SU-DHL-6 (cell line): ENCODE measurements around the gene LCE2C.

Experiments
- H2AFZ ChIP-seq: fragments of 200-600 bp; sonication (generic); 2 replicates; pipeline ENCODE4 v1.6.1; 2014; ENCODE audit warnings: low read depth, mild to moderate bottlenecking, moderate library complexity, mixed read lengths, antibody characterized with exemption, low read length; ENCODE audit not compliant: severe bottlenecking
- H3F3A ChIP-seq: fragments of 200-600 bp; shearing (Covaris generic); 2 replicates; pipeline ENCODE4 v1.6.0; 2016; ENCODE audit warnings: antibody characterized with exemption, mild to moderate bottlenecking; ENCODE audit not compliant: insufficient read depth
- H3K27ac ChIP-seq: fragments of 200-600 bp; sonication (generic); 2 replicates; pipeline ENCODE4 v1.5.1; 2016; ENCODE audit warnings: low read depth, mild to moderate bottlenecking, low read length, moderate library complexity, mixed read lengths
- H3K27me3 ChIP-seq: fragments of 200-600 bp; sonication (generic), shearing (Covaris generic); 2 replicates; pipeline ENCODE4 v1.6.0; 2014; ENCODE audit warnings: mild to moderate bottlenecking, low read length
- H3K36me3 ChIP-seq: fragments of 200-600 bp; sonication (generic); 2 replicates; pipeline ENCODE4 v1.6.1; 2014; ENCODE audit warnings: mild to moderate bottlenecking, low read length, mixed read lengths
- H3K4me2 ChIP-seq: fragments of 300-600, 200-600 bp; shearing (Covaris generic), sonication (generic); 2 replicates; pipeline ENCODE4 v1.6.0; 2014; ENCODE audit warnings: low read length, low read depth, mild to moderate bottlenecking; ENCODE audit not compliant: poor library complexity, severe bottlenecking
- H3K4me3 ChIP-seq: fragments of 200-600 bp; sonication (generic); 2 replicates; pipeline ENCODE4 v1.5.1; 2014; ENCODE audit warnings: antibody characterized with exemption, low read length, mild to moderate bottlenecking, mixed read lengths; ENCODE audit not compliant: insufficient read depth, poor library complexity, severe bottlenecking
- H3K79me2 ChIP-seq: fragments of 200-600 bp; sonication (generic); 2 replicates; pipeline ENCODE4 v1.6.1; 2014; ENCODE audit warnings: mild to moderate bottlenecking, low read length, moderate library complexity; ENCODE audit not compliant: insufficient read depth
- H3K9ac ChIP-seq: fragments of 200-600 bp; sonication (generic); 2 replicates; pipeline ENCODE4 v1.7.0; 2014; ENCODE audit warnings: mild to moderate bottlenecking, low read length
- H3K9me2 ChIP-seq: fragments of 200-600 bp; sonication (generic); replicated peaks from 2 replicates; pipeline ENCODE4 v1.6.1; 2014; ENCODE audit warnings: low read length; ENCODE audit not compliant: insufficient read depth
- H3K9me3 ChIP-seq: fragments of 200-600 bp; sonication (generic); 2 replicates; pipeline ENCODE4 v1.6.1; 2014; ENCODE audit warnings: low read length, mixed read lengths; ENCODE audit not compliant: insufficient read depth
- H4K20me1 ChIP-seq: fragments of 200-600 bp; sonication (generic); 2 replicates; pipeline ENCODE4 v1.6.1; 2014; ENCODE audit warnings: low read depth, mild to moderate bottlenecking, antibody characterized with exemption, low read length, moderate library complexity, mixed read lengths
- EZH2phosphoT487 ChIP-seq: fragments of 200-600 bp; sonication (generic), shearing (Covaris generic); conservative IDR thresholded peaks from 2 replicates; pipeline ENCODE4 v1.6.1; 2018; ENCODE audit warnings: mild to moderate bottlenecking, antibody characterized with exemption, low read length, moderate library complexity, mixed read lengths
- TF ChIP-seq, protein P1 (sequence below): fragments of 200-600 bp; sonication (generic); IDR thresholded peaks from one replicate; pipeline ENCODE4 v1.5.1; 2017; ENCODE audit warnings: antibody characterized with exemption, mild to moderate bottlenecking, low read length, moderate library complexity; ENCODE audit not compliant: insufficient read depth, poor library complexity, severe bottlenecking

Gene LCE2C

GRCh38 chr1:152699746-152700145 is 24.7 kb downstream of the LCE2C start:
- Histone ChIP-seq H3K4me2 (no peak overlapping the region), H3K27me3 (no peaks in the 10 kb centered on the region), H3K36me3 (no peaks in the 10 kb centered on the region)

GRCh38 chr1:152707860-152708259 is 32.8 kb downstream of the LCE2C start, which contains the start of gene LCE4A:
Gene LCE4A, plus strand, starts transcription at chr1:152708160. Its CDS starts 916 bp downstream, at chr1:152709076.
- no peaks in the 10 kb centered on the region for H3K9me3 ChIP-seq
- no peak within 1 kb of the TSS for H3K9ac ChIP-seq
- TF ChIP-seq EZH2phosphoT487, result no peak
- TF ChIP-seq, protein P1, sequence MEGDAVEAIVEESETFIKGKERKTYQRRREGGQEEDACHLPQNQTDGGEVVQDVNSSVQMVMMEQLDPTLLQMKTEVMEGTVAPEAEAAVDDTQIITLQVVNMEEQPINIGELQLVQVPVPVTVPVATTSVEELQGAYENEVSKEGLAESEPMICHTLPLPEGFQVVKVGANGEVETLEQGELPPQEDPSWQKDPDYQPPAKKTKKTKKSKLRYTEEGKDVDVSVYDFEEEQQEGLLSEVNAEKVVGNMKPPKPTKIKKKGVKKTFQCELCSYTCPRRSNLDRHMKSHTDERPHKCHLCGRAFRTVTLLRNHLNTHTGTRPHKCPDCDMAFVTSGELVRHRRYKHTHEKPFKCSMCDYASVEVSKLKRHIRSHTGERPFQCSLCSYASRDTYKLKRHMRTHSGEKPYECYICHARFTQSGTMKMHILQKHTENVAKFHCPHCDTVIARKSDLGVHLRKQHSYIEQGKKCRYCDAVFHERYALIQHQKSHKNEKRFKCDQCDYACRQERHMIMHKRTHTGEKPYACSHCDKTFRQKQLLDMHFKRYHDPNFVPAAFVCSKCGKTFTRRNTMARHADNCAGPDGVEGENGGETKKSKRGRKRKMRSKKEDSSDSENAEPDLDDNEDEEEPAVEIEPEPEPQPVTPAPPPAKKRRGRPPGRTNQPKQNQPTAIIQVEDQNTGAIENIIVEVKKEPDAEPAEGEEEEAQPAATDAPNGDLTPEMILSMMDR, result no peak

More at GRCh38 chr1:152699746-152700145, 24.7 kb downstream of the LCE2C start:
- H3K9ac ChIP-seq, result no peak overlapping the region
- no peaks in the 10 kb centered on the region for H3F3A ChIP-seq
- H3K9me2 ChIP-seq, result no peaks in the 10 kb centered on the region
- H3K4me3 ChIP-seq, result no peak overlapping the region
- no peak overlapping the region for H3K27ac ChIP-seq
- H3K9me3 ChIP-seq, result no peaks in the 10 kb centered on the region
- H4K20me1 ChIP-seq, result no peaks in the 10 kb centered on the region
- no peak overlapping the region for H2AFZ ChIP-seq
- no peak for TF ChIP-seq EZH2phosphoT487
- TF ChIP-seq, protein P1, result no peak
- no peaks in the 10 kb centered on the region for H3K79me2 ChIP-seq

DNA sequence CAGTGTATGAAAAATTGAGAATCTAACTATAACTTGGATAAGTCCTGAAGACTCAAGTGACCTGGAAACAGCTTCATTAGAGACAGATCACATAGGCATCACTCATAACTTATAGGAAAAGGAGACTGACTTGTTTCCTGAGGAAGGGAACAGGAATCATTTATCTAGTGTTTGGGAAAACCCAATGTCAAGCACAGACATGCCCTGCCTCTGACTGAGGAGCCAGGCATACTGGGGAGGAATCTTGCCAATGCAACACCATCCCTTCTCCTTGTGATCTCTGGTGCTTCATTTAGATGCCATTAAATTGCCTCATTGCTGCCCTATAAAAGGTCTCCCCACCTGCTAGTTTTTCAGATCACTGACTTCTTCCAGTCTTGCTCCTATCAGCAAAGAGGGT is 43.2 kb downstream of the LCE2C start:
- Histone ChIP-seq H3K27me3 (no peaks in the 10 kb centered on the region), H3K79me2 (no peaks in the 10 kb centered on the region), H3K9me2 (no peaks in the 10 kb centered on the region), H4K20me1 (no peaks in the 10 kb centered on the region), H3K9ac (no peak overlapping the region), H3K9me3 (no peaks in the 10 kb centered on the region), H3K27ac (no peak overlapping the region), H3K4me2 (no peak overlapping the region), H2AFZ (no peak overlapping the region), H3F3A (no peaks in the 10 kb centered on the region), H3K4me3 (no peak overlapping the region), H3K36me3 (no peaks in the 10 kb centered on the region)
- TF ChIP-seq, protein P1, result no peak
- no peak for TF ChIP-seq EZH2phosphoT487

More at GRCh38 chr1:152707860-152708259, 32.8 kb downstream of the LCE2C start, which contains the start of gene LCE4A:
- no peaks in the 10 kb centered on the region for H3K79me2 ChIP-seq
- no peaks in the 10 kb centered on the region for H4K20me1 ChIP-seq
- no peak within 1 kb of the TSS for H2AFZ ChIP-seq
- no peak within 1 kb of the TSS for H3K27ac ChIP-seq
- H3K27me3 ChIP-seq, result no peaks in the 10 kb centered on the region
- H3K9me2 ChIP-seq, result no peaks in the 10 kb centered on the region
- H3K36me3 ChIP-seq, result no peaks in the 10 kb centered on the region
- no peak within 1 kb of the TSS for H3K4me2 ChIP-seq
- no peak within 1 kb of the TSS for H3K4me3 ChIP-seq
- H3F3A ChIP-seq, result no peaks in the 10 kb centered on the region
